Calu3 (cell line): Measurements from ENCODE around the gene LZTFL1. TPM values are rescaled to one million over a fixed set of nuclear protein-coding genes. Genes with fewer than 3 reads are reported as not detected.

ENCODE experiments used
- BruUV-seq: library from RNA; stranded (reverse); fragments of 400-500 nt; replicated peaks from 2 replicates; lab custom pipeline; 2021; lab: Mats Ljungman, UMichigan
- CTCF ChIA-PET: fragments of 300-600 bp; sonication (Branson Sonifier 250); formaldehyde crosslinking; loops from one replicate; lab custom pipeline; 2022; ENCODE audit warnings: antibody characterized with exemption; lab: Charles Lee
- DNase-seq: peaks from one replicate; pipeline ENCODE4 v3.0.0; 2022
- H3K27ac Mint-ChIP-seq: one replicate; pipeline ENCODE4 v1.8.0; 2022; ENCODE audit warnings: mixed read lengths; ENCODE audit not compliant: unreplicated experiment
- H3K27me3 Mint-ChIP-seq: one replicate; pipeline ENCODE4 v1.8.0; 2022; ENCODE audit warnings: mixed read lengths; ENCODE audit not compliant: unreplicated experiment
- H3K36me3 Mint-ChIP-seq: one replicate; pipeline ENCODE4 v1.8.0; 2022; ENCODE audit warnings: mild to moderate bottlenecking, moderate library complexity, mixed read lengths; ENCODE audit not compliant: insufficient read depth, unreplicated experiment
- H3K4me1 Mint-ChIP-seq: one replicate; pipeline ENCODE4 v1.8.0; 2022; ENCODE audit warnings: mild to moderate bottlenecking, low read depth, mixed read lengths; ENCODE audit not compliant: unreplicated experiment
- H3K4me3 Mint-ChIP-seq: one replicate; pipeline ENCODE4 v1.8.0; 2022; ENCODE audit warnings: mild to moderate bottlenecking, low read depth, moderate library complexity, mixed read lengths; ENCODE audit not compliant: unreplicated experiment
- H3K9me3 Mint-ChIP-seq: one replicate; pipeline ENCODE4 v1.8.0; 2022; ENCODE audit warnings: low read depth, mixed read lengths; ENCODE audit not compliant: unreplicated experiment
- intact Hi-C: fragments of 100-400 bp; cut with micrococcal nuclease; formaldehyde crosslinking; loops from one replicate; pipeline ENCODE4 v1.10.0; 2022; ENCODE audit not compliant: unreplicated experiment
- total RNA-seq: library from RNA; stranded (reverse); gene quantifications from 2 replicates; pipeline ENCODE4 v1.2.3, GENCODE V29; 2022
- TF ChIP-seq, protein P1 (sequence below): fragments of 200-600 bp; IDR thresholded peaks from one replicate; pipeline ENCODE4 v1.8.0; 2022; ENCODE audit warnings: antibody characterized with exemption; ENCODE audit not compliant: unreplicated experiment

The LZTFL1 gene
- total RNA-seq, 1 experiment from 2014 or later, result 12.7 TPM

DNA sequence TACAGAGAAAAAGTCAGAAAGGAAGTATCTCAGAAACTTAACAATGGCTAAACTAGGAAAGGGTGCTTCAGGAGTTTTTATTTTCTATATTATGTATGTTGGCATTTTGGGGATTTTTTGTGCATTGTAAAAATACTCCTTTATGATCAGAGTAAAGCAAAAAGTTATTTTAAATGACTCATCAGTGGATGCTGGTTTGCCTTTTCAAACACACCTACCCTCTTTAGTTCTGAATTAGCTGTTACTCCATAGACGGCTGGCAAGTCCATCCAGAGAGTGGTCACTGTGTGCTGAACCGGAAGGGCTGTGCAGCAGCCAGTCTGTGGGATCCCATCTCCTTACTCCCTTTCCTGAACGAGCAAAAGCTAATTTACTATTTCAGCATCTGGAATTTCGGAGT, 45.4 kb upstream of the LZTFL1 start:
- Mint-ChIP-seq H3K4me1 (no peaks in the 10 kb centered on the region), H3K27ac (no peak overlapping the region), H3K4me3 (no peak overlapping the region), H3K27me3 (peaks cover 29% of the 10 kb centered on the region), H3K9me3 (no peaks in the 10 kb centered on the region), H3K36me3 (no peaks in the 10 kb centered on the region)
- TF ChIP-seq, protein P1, sequence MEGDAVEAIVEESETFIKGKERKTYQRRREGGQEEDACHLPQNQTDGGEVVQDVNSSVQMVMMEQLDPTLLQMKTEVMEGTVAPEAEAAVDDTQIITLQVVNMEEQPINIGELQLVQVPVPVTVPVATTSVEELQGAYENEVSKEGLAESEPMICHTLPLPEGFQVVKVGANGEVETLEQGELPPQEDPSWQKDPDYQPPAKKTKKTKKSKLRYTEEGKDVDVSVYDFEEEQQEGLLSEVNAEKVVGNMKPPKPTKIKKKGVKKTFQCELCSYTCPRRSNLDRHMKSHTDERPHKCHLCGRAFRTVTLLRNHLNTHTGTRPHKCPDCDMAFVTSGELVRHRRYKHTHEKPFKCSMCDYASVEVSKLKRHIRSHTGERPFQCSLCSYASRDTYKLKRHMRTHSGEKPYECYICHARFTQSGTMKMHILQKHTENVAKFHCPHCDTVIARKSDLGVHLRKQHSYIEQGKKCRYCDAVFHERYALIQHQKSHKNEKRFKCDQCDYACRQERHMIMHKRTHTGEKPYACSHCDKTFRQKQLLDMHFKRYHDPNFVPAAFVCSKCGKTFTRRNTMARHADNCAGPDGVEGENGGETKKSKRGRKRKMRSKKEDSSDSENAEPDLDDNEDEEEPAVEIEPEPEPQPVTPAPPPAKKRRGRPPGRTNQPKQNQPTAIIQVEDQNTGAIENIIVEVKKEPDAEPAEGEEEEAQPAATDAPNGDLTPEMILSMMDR, result no peak
- no TSS peak for BruUV-seq
- intact Hi-C loops, result no loop called here
- CTCF ChIA-PET, result interaction anchor here (0.6 kb wide), 1 partner anchor 912 kb away, joined by 3 read pairs; no protein-coding TSS in a partner anchor
- no peak for DNase-seq

DNA sequence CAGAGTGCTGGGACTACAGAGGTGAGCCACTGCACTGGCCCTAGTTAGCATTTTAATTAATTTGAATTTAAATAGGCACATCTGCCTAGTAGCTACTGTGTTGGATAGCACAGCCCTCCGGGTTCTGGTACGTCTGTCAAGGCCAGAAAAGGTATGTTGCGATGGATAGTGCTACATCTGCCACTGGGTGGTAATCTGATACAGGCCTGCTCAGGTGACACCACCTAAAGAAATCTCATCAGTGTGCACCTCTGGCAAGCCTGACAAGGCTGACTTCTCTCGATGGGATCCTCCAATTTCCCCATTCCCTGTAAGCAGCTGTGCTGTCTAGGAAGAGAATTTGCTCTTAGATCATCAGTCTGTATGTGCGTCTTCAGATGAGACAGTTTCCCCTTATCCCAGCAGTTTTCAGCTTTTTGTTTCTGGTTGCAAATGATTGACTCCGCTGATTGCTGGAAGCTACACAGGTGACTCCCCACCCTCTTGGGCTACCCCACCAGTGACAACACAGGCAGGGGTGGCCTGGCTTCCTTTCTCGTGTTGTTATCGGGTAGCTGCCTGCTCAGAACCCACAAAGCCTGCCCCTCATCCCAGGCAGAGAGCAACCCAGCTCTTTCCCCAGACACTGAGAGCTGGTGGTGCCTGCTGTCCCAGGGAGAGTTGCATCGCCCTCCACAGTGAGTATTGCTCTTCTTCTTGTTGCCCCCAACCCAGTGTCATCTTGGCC, 44.2 kb upstream of the LZTFL1 start, which contains the start of gene CCR9:
TSS of gene CCR9 (plus strand) at position 565 of the 727 bp plus-strand sequence. CDS start 8,391 bp downstream, outside the sequence.
- TF ChIP-seq, protein P1, result no peak
- BruUV-seq, result no TSS peak
- CTCF ChIA-PET, result no interaction called here
- H3K4me1 Mint-ChIP-seq, result peaks cover 4% of the 10 kb centered on the region
- DNase-seq, result no peak
- intact Hi-C loops, result no loop called here
- H3K27me3 Mint-ChIP-seq, result peaks cover 26% of the 10 kb centered on the region
- H3K4me3 Mint-ChIP-seq, result no peak within 1 kb of the TSS
- H3K9me3 Mint-ChIP-seq, result no peaks in the 10 kb centered on the region
- H3K27ac Mint-ChIP-seq, result no peak within 1 kb of the TSS
- no peaks in the 10 kb centered on the region for H3K36me3 Mint-ChIP-seq

DNA sequence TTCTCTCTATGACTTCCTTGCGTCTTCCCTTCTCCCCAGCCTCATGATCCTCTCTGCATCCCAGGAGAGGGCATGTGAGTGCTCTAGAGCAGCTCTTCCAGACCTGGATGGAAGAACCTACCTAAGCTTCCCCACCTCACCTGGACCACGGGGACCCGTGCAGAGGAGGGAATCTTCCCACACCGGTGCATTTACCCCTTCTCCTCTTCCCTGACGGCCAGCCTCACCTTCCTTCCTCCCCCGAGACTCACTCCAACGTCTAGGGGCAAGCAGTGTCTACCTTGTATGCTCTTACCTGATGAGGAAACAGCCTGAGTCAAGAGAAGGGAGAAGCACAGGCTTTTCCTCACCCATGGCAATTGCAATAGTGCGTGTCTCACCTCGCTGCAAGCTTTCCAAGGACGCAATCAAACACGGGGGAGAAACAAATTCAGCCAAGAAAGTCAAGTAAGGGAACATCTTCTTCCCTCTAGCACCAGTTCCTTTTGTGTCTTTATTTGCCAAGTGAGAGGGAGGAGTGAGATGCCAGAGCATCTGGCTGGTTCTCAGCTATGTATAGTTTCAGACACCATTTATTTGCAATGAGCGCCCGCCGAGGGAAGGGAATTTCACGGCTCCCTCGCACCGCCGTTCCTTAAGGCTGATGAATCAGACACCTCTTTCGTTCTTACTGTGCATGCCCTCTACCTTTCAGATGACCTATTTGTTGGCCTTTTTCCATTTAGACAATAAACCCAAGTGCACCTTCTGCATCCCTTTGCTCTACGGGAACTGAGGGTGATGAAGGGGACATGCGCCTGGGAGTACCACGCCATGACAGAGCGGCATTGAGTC, 42.7 kb upstream of the LZTFL1 start:
- peaks cover 37% of the 10 kb centered on the region for H3K27me3 Mint-ChIP-seq
- BruUV-seq, result no TSS peak
- no peak overlapping the region for H3K27ac Mint-ChIP-seq
- intact Hi-C loops, result no loop called here
- H3K9me3 Mint-ChIP-seq, result no peaks in the 10 kb centered on the region
- H3K4me1 Mint-ChIP-seq, result peaks cover 7% of the 10 kb centered on the region
- TF ChIP-seq, protein P1, result no peak
- no peak for DNase-seq
- CTCF ChIA-PET, result interaction anchor here (0.6 kb wide), 2 partner anchors 535 to 597 kb away, joined by 3 read pairs; no protein-coding TSS in a partner anchor
- no peak overlapping the region for H3K4me3 Mint-ChIP-seq
- no peaks in the 10 kb centered on the region for H3K36me3 Mint-ChIP-seq

DNA sequence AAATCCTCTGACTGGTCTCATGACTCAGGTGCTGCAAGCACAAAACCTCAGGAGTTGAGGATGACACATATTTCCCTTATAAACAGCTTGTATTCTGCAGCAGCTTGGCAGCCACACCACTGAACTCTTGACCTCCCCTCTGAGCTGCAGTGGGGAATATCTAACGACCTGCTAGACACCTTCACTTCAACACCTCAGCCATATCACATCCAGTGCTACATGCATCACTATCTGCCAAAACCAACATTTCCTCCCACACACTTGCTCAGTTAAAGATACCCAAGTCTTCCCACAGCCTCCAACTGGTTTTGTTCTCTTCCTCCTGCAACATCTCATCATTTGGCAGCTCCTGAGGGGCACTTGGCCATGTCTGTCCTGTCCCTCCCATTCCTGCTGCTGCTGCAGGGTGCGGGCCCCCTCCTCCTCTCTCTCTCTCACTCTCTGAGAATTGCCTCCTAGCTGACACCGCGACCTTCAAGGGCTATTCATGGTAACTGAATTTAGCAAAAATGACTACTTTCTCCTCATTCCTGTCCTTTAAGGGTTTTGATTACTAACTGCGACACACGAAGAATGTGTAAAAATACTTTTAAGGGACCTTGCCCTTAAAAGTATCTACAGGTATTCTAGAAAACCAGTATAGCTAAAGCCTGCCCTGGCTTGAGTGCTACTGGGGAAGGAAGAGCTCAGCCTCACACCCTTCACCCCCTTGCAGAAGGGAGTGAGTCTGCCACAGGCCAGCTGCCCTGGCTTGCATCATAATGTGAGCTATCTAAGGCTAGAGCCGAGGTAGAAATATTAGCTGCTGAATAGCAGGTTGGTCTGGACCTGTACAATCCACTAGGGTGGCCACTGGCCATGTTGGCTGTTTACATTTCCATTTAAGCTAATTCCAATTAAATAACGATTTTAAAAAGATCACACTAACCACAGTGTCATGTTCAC, 39.4 kb upstream of the LZTFL1 start:
- no TSS peak for BruUV-seq
- Mint-ChIP-seq H3K9me3 (no peaks in the 10 kb centered on the region), H3K27ac (no peak overlapping the region), H3K36me3 (no peaks in the 10 kb centered on the region), H3K4me3 (no peak overlapping the region), H3K4me1 (peaks cover 7% of the 10 kb centered on the region), H3K27me3 (peaks cover 37% of the 10 kb centered on the region)
- CTCF ChIA-PET, result no interaction called here
- no peak for DNase-seq
- intact Hi-C loops, result no loop called here
- TF ChIP-seq, protein P1, result no peak
